Measurements from ENCODE around the gene ZBTB32.

ZBTB32 gene

GRCh38 chr19:35742121-35742724 lies 37.9 kb downstream of the ZBTB32 start, which contains the start of gene IGFLR1:
IGFLR1 (minus strand) TSS chr19:35742452; CDS start chr19:35741180, 1,272 bp downstream.
- peak within 1 kb of the TSS; percentile 77 for H3K4me3 ChIP-seq
- H3K27ac ChIP-seq, result peak within 1 kb of the TSS; percentile 57 to 87
- DNase-seq (ENCODE audit: low spot score), result no peak
- TF ChIP-seq CTCF (IDR thresholded peaks at IDR 0.05), result no peak

DNA sequence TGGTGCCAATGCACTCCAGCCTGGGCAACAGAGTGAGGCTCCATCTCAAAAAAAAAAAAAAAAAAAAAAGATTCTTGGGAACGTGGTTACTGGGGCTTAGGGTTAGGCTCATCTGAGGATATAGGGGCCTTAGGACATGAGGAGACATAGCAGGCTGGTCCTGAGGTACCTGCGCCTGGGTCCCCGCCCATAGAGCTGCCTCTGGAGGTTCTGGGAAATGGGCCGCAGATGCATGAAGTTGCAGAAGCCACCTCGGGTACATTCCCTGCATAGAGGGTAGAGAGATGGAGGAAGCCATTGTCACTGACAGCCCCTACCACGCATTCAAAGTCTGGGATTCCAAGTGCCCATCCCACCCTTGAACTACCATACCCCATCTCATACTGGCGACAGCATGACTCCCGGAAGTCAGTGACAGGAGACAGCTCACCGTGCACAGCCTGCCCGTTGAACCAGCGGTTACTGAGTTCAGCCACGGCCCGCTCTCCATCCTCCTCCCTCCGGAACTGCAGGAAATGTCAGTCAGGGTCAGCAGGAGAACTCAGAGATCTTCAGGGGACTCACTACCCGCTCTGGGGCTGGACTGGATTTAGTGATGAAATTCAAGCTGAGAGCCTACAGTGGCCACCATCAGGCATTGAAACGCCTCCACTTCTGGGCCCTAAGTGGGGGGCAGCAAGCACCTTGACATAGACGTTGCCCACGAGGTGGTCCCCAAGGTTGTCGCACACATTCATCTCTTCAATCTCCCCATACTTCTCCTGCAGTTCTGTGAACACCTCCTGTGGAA lies 39.5 kb downstream of the ZBTB32 start:
- Histone ChIP-seq H3K27ac (peak overlapping the region; percentile 99 to 100), H3K4me3 (peak overlapping the region; percentile 87)
- DNase-seq (ENCODE audit: low spot score), result no peak
- TF ChIP-seq CTCF (IDR thresholded peaks at IDR 0.05), result no peak

GRCh38 chr19:35744430-35745327 lies 40.3 kb downstream of the ZBTB32 start:
- peak; percentile 98 for DNase-seq (ENCODE audit: low spot score)
- TF ChIP-seq CTCF (IDR thresholded peaks at IDR 0.05), result no peak

DNA sequence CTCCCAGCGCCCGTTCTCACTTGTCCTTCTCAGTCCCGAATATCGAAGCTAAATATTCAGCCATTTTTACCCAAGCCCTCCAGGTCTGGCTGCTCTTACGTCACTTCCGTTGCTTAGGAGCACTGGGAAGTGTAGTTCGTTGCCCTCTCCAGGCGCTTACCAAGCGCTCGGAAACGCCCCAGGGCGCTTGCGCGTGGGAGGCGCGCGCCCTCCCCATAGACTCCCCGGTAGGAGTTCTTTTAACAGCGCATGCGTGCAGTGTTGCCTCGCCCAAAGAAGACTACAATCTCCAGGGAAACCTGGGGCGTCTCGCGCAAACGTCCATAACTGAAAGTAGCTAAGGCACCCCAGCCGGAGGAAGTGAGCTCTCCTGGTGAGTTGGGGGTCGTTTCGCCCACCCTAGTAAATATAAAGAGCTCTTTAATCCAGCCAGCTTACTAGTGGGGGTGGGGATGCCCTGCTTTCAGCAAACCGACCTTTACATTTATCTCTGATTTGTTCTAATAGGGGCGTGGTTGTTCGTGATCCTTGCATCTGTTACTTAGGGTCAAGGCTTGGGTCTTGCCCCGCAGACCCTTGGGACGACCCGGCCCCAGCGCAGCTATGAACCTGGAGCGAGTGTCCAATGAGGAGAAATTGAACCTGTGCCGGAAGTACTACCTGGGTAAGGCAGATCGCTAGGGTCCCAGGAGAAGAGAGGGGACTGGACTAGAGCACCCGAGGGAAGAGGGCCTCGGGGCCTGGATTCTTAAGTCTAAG lies 41.1 kb downstream of the ZBTB32 start, which contains the start of the genes PSENEN and U2AF1L4:
Gene PSENEN, plus strand, starts transcription at position 324 of the 759 bp plus-strand sequence. Its CDS starts 280 bp downstream, at position 604.
Gene U2AF1L4, minus strand, starts transcription at position 91 of the 759 bp plus-strand sequence. Its CDS starts 27 bp downstream, at position 64.
- Histone ChIP-seq H3K27ac (peak within 1 kb of the TSS; percentile 99 to 100), H3K4me3 (peak within 1 kb of the TSS; percentile 87)
- no peak for TF ChIP-seq CTCF (IDR thresholded peaks at IDR 0.05)
- DNase-seq (ENCODE audit: low spot score), result peak; percentile 98

More at GRCh38 chr19:35744430-35745327, 40.3 kb downstream of the ZBTB32 start:
- Histone ChIP-seq H3K27ac (peak overlapping the region; percentile 99 to 100), H3K4me3 (peak overlapping the region; percentile 87)

- Histone ChIP-seq H3K27ac (peak overlapping the region; percentile 84 to 100), H3K4me3 (peak overlapping the region; percentile 87)
- TF ChIP-seq CTCF (IDR thresholded peaks at IDR 0.05), result no peak
- no peak for DNase-seq (ENCODE audit: low spot score)
Observed at GRCh38 chr19:35746087-35746462, 41.7 kb downstream of the ZBTB32 start.

- Histone ChIP-seq H3K4me3 (peak overlapping the region; percentile 87), H3K27ac (peak overlapping the region in 1 of 2 donors; percentile 5)
- TF ChIP-seq CTCF (IDR thresholded peaks at IDR 0.05), result no peak
- no peak for DNase-seq (ENCODE audit: low spot score)
Observed at GRCh38 chr19:35746531-35746930, 42.2 kb downstream of the ZBTB32 start.
